IMR-90 (cell line): ENCODE results near the gene CLCF1. TPM values are rescaled to one million over a fixed set of nuclear protein-coding genes. Genes with fewer than 3 reads are reported as not detected.

Experiments used
- ATAC-seq: fragments of 200-7000 bp; cut with Tn5 transposase; 2 replicates; pipeline ENCODE4 v1.9.1; 2020; ENCODE audit warnings: low read depth, mild to moderate bottlenecking, moderate library complexity
- BruUV-seq: library from RNA; stranded (reverse); fragments of 400-500 nt; replicated peaks from 2 replicates; lab custom pipeline; 2021; lab: Mats Ljungman, UMichigan
- CTCF ChIA-PET: fragments of 300-600 bp; formaldehyde crosslinking; extraction: SDS; loops from one replicate; lab custom pipeline; 2021; ENCODE audit warnings: antibody characterized with exemption; lab: Yijun Ruan, JAX
- POLR2A ChIA-PET: fragments of 300-600 bp; sonication (Branson Sonifier 250); formaldehyde crosslinking; loops from one replicate; lab custom pipeline; 2022; ENCODE audit warnings: antibody characterized with exemption; ENCODE audit not compliant: unreplicated experiment; lab: Charles Lee
- DNase-seq: peaks from one replicate; pipeline ENCODE4 v3.0.0; 2013
- H2AFZ ChIP-seq: replicated peaks from 2 replicates; pipeline ENCODE3; 2013; ENCODE audit warnings: low read length, mild to moderate bottlenecking; ENCODE audit not compliant: poor library complexity
- H2AK5ac ChIP-seq: 2 replicates; pipeline ENCODE4 v1.6.1; 2013; ENCODE audit warnings: low read depth, low read length, inconsistent platforms
- H2AK9ac ChIP-seq: replicated peaks from 2 replicates; pipeline ENCODE3; 2013; ENCODE audit warnings: mild to moderate bottlenecking, low read depth, low read length, moderate library complexity; ENCODE audit not compliant: poor library complexity
- H2BK120ac ChIP-seq: 2 replicates; pipeline ENCODE4 v1.6.1; 2013; ENCODE audit warnings: low read depth, low read length, inconsistent platforms
- H2BK15ac ChIP-seq: 3 replicates; pipeline ENCODE4 v1.6.1; 2013; ENCODE audit warnings: low read depth, low read length, inconsistent platforms
- H2BK20ac ChIP-seq: 2 replicates; pipeline ENCODE4 v1.6.1; 2013; ENCODE audit warnings: low read depth, mild to moderate bottlenecking, inconsistent platforms, low read length, moderate library complexity
- H2BK5ac ChIP-seq: 2 replicates; pipeline ENCODE4 v1.6.1; 2013; ENCODE audit warnings: mild to moderate bottlenecking, low read depth, low read length, inconsistent platforms; ENCODE audit not compliant: poor library complexity, severe bottlenecking
- H3K14ac ChIP-seq: replicated peaks from 2 replicates; pipeline ENCODE4 v1.6.1; 2013; ENCODE audit warnings: low read depth, low read length, inconsistent platforms
- H3K18ac ChIP-seq: 2 replicates; pipeline ENCODE4 v1.6.1; 2013; ENCODE audit warnings: low read depth, low read length, control low read depth
- H3K23ac ChIP-seq: 2 replicates; pipeline ENCODE4 v1.6.1; 2013; ENCODE audit warnings: low read depth, low read length, inconsistent platforms
- H3K27ac ChIP-seq: 2 replicates; pipeline ENCODE4 v1.5.1; 2013; ENCODE audit warnings: mild to moderate bottlenecking, control low read depth, low read length; ENCODE audit not compliant: insufficient read depth
- H3K27me3 ChIP-seq: 2 replicates; pipeline ENCODE4 v1.6.1; 2013; ENCODE audit warnings: low read length; ENCODE audit not compliant: control insufficient read depth, insufficient read depth
- H3K36me3 ChIP-seq: 2 replicates; pipeline ENCODE4 v1.6.1; 2013; ENCODE audit warnings: low read length, mixed read lengths; ENCODE audit not compliant: control insufficient read depth, insufficient read depth
- H3K4ac ChIP-seq: 2 replicates; pipeline ENCODE4 v1.6.1; 2013; ENCODE audit warnings: low read depth, low read length, inconsistent platforms
- H3K4me1 ChIP-seq: 2 replicates; pipeline ENCODE4 v1.6.1; 2013; ENCODE audit warnings: low read length, mixed read lengths; ENCODE audit not compliant: control insufficient read depth, insufficient read depth
- H3K4me2 ChIP-seq: 2 replicates; pipeline ENCODE4 v1.6.1; 2013; ENCODE audit warnings: low read depth, mild to moderate bottlenecking, control low read depth, low read length, moderate library complexity
- H3K4me3 ChIP-seq: 2 replicates; pipeline ENCODE4 v1.5.1; 2013; ENCODE audit warnings: low read depth, mild to moderate bottlenecking, control low read depth, low read length, moderate library complexity; ENCODE audit not compliant: insufficient read depth
- H3K56ac ChIP-seq: 2 replicates; pipeline ENCODE4 v1.6.1; 2013; ENCODE audit warnings: low read length, inconsistent platforms; ENCODE audit not compliant: insufficient read depth; ENCODE audit errors: extremely low read depth
- H3K79me1 ChIP-seq, 2 experiments: 2 replicates each; pipeline ENCODE4 v1.6.1; 2013; ENCODE audit warnings: low read length in 2 of 2, inconsistent platforms in 1 of 2, low read depth in 1 of 2
- H3K9ac ChIP-seq: 2 replicates; pipeline ENCODE4 v1.6.1; 2013; ENCODE audit warnings: low read depth, low read length, control low read depth
- H3K9me1 ChIP-seq: 2 replicates; pipeline ENCODE4 v1.6.1; 2013; ENCODE audit warnings: low read length, inconsistent platforms; ENCODE audit not compliant: insufficient read depth
- H3K9me3 ChIP-seq: 2 replicates; pipeline ENCODE4 v1.6.1; 2013; ENCODE audit warnings: low read length; ENCODE audit not compliant: control insufficient read depth, insufficient read depth
- H4K20me1 ChIP-seq: 2 replicates; pipeline ENCODE4 v1.6.1; 2013; ENCODE audit warnings: low read length, inconsistent platforms; ENCODE audit not compliant: insufficient read depth
- H4K5ac ChIP-seq: 2 replicates; pipeline ENCODE4 v1.6.1; 2013; ENCODE audit warnings: mild to moderate bottlenecking, low read depth, low read length, control low read depth
- H4K8ac ChIP-seq, 2 experiments: 2 replicates each; pipeline ENCODE4 v1.6.1; 2013; ENCODE audit warnings: low read depth in 2 of 2, low read length in 2 of 2, control low read depth in 1 of 2, inconsistent platforms in 1 of 2
- H4K91ac ChIP-seq: 2 replicates; pipeline ENCODE4 v1.6.1; 2013; ENCODE audit warnings: low read depth, low read length, inconsistent platforms; ENCODE audit not compliant: insufficient read depth
- CEBPB ChIP-seq: IDR thresholded peaks from 2 replicates; pipeline ENCODE4 v1.6.1; 2012; ENCODE audit warnings: low read depth, low read length, improper control_type of control experiment
- CHD1 ChIP-seq: IDR thresholded peaks from 2 replicates; pipeline ENCODE4 v1.6.1; 2012; ENCODE audit warnings: low read depth, low read length, improper control_type of control experiment
- MAFK ChIP-seq: IDR thresholded peaks from 2 replicates; pipeline ENCODE4 v1.6.1; 2012; ENCODE audit warnings: low read depth, low read length, improper control_type of control experiment
- MXI1 ChIP-seq: IDR thresholded peaks from 2 replicates; pipeline ENCODE4 v1.6.1; 2012; ENCODE audit warnings: low read depth, mild to moderate bottlenecking, low read length, moderate library complexity, borderline replicate concordance
- NFE2L2 ChIP-seq: fragments of 150-350 bp; IDR thresholded peaks from 2 replicates; pipeline ENCODE4 v1.6.1; 2016; ENCODE audit warnings: low read depth, mild to moderate bottlenecking, low read length
- RAD21 ChIP-seq: IDR thresholded peaks from 2 replicates; pipeline ENCODE4 v1.6.1; 2012; ENCODE audit warnings: low read length, improper control_type of control experiment
- RFX5 ChIP-seq: IDR thresholded peaks from 2 replicates; pipeline ENCODE4 v1.8.0; 2012; ENCODE audit warnings: low read depth, mild to moderate bottlenecking, low read length, moderate library complexity
- WGBS, 2 experiments: methylation state at CpG; one replicate each; pipeline versions ENCODE4 v1.1.5 to v1.1.7; 2013; ENCODE audit warnings: missing lambda C conversion rate in 2 of 2; ENCODE audit not compliant: insufficient read length in 1 of 2; ENCODE audit errors: extremely low coverage in 2 of 2; 5-methylcytosine and 5-hydroxymethylcytosine counted together
- dilution Hi-C: fragments of 300-500 bp; cut with HindIII; formaldehyde crosslinking; loops from one replicate; pipeline ENCODE4 v1.14.3; 2018; ENCODE audit warnings: low sequenced_read_pairs; ENCODE audit not compliant: unreplicated experiment
- in situ Hi-C: fragments of 300-500 bp; cut with MboI; formaldehyde crosslinking; loops from 3 replicates; pipeline ENCODE4 v1.14.3; 2019; ENCODE audit warnings: low sequenced_read_pairs, inconsistent platforms, mixed read lengths
- intact Hi-C: fragments of 100-400 bp; cut with micrococcal nuclease; formaldehyde crosslinking; loops from 2 replicates; pipeline ENCODE4 v1.10.0; 2022
- polyA plus RNA-seq, 3 experiments: library from polyadenylated mRNA; depleted of rRNA; stranded (reverse); fragments of >200 nt; gene quantifications; 2 replicates each; pipeline ENCODE4 v1.2.3, GENCODE V29; 2012; ENCODE audit warnings: low replicate concordance in 1 of 3
- total RNA-seq: library from RNA; depleted of rRNA; stranded (reverse); fragments of >200 nt; gene quantifications from 2 replicates; pipeline ENCODE4 v1.2.3, GENCODE V29; 2012
- TF ChIP-seq, protein P1 (sequence below): fragments of 150-350 bp; IDR thresholded peaks from 2 replicates; pipeline ENCODE4 v1.6.1; 2016; ENCODE audit warnings: low read depth, mild to moderate bottlenecking, low read length, moderate library complexity, borderline replicate concordance
- TF ChIP-seq, protein P2 (sequence below): conservative IDR thresholded peaks from 2 replicates; pipeline ENCODE4 v1.5.1; 2012; ENCODE audit warnings: mild to moderate bottlenecking, low read depth, low read length, improper control_type of control experiment

The CLCF1 gene
- total and polyA plus RNA-seq, 2 of the 4 experiments (the other 2 are of a cell fraction) = 5.6 to 27.8 TPM

DNA sequence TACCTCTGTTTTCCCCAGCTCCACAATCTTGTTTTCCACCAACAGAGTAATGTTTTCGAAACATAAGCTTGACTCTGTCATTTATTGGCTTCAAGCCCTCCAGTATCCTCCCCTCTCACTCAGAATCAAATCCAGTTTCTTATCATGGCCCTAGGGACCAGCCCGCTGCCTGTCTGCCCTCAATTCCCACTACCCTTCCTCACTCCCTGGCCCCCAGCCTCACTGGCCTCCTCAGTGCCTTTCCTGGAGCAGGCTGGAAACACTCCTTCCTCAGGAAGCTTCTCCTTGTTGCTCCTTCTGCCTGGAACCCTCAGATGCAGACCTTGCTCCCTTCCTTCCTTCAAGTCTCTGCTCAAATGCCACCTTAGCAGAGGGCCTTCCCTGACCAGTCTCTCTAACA, 23.9 kb downstream of the CLCF1 start:
- H4K91ac ChIP-seq = no peak overlapping the region
- no peak for DNase-seq
- intact Hi-C loops = no loop called here
- H3K79me1 ChIP-seq = peaks cover 0 to 21% of the 10 kb centered on the region in 2 experiments; a peak in 2 of 4 replicates
- no peak overlapping the region for H2AK9ac ChIP-seq
- no peak overlapping the region for H3K27ac ChIP-seq
- no peaks in the 10 kb centered on the region for H3K27me3 ChIP-seq
- dilution Hi-C loops = no loop called here
- H3K14ac ChIP-seq = no peak overlapping the region
- H3K4me1 ChIP-seq = peaks cover 14% of the 10 kb centered on the region
- H3K9me1 ChIP-seq = peaks cover 6% of the 10 kb centered on the region
- no TSS peak for BruUV-seq
- H4K8ac ChIP-seq = no peak overlapping the region
- no peaks in the 10 kb centered on the region for H3K9me3 ChIP-seq
- TF ChIP-seq RAD21 (no peak), NFE2L2 (no peak), CHD1 (no peak), MXI1 (no peak), RFX5 (no peak), CEBPB (no peak), MAFK (no peak)
- TF ChIP-seq, protein P1, sequence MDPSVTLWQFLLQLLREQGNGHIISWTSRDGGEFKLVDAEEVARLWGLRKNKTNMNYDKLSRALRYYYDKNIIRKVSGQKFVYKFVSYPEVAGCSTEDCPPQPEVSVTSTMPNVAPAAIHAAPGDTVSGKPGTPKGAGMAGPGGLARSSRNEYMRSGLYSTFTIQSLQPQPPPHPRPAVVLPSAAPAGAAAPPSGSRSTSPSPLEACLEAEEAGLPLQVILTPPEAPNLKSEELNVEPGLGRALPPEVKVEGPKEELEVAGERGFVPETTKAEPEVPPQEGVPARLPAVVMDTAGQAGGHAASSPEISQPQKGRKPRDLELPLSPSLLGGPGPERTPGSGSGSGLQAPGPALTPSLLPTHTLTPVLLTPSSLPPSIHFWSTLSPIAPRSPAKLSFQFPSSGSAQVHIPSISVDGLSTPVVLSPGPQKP = no peak
- TF ChIP-seq, protein P2, sequence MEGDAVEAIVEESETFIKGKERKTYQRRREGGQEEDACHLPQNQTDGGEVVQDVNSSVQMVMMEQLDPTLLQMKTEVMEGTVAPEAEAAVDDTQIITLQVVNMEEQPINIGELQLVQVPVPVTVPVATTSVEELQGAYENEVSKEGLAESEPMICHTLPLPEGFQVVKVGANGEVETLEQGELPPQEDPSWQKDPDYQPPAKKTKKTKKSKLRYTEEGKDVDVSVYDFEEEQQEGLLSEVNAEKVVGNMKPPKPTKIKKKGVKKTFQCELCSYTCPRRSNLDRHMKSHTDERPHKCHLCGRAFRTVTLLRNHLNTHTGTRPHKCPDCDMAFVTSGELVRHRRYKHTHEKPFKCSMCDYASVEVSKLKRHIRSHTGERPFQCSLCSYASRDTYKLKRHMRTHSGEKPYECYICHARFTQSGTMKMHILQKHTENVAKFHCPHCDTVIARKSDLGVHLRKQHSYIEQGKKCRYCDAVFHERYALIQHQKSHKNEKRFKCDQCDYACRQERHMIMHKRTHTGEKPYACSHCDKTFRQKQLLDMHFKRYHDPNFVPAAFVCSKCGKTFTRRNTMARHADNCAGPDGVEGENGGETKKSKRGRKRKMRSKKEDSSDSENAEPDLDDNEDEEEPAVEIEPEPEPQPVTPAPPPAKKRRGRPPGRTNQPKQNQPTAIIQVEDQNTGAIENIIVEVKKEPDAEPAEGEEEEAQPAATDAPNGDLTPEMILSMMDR = no peak
- H3K4ac ChIP-seq = no peak overlapping the region
- WGBS, 2 experiments = 100% methylated on average over 1 of the region's 2 CpGs; no CpG with 5 or more reads in 1 of the 2 experiments
- no peak overlapping the region for H2AFZ ChIP-seq
- ChIA-PET CTCF (interaction anchor here (0.6 to 10.1 kb wide), 2 partner anchors 24 to 30 kb away, joined by 3 to 128 read pairs; partner anchors contain the start of gene CLCF1), POLR2A (interaction anchor here (0.5 to 0.8 kb wide), 5 partner anchors 11 to 345 kb away, joined by 4 to 20 read pairs (median 7); partner anchors contain the start of gene CLCF1)
- H3K56ac ChIP-seq = no peak overlapping the region
- H2BK15ac ChIP-seq = no peak overlapping the region
- H3K4me3 ChIP-seq = no peak overlapping the region
- no peak overlapping the region for H3K23ac ChIP-seq
- H3K4me2 ChIP-seq = no peak overlapping the region
- peaks cover 3% of the 10 kb centered on the region; the same call in 1 of the 2 replicates for H3K36me3 ChIP-seq
- ATAC-seq = no peak
- no peak overlapping the region for H2BK20ac ChIP-seq
- no peak overlapping the region for H4K5ac ChIP-seq
- H2BK5ac ChIP-seq = no peak overlapping the region
- H3K9ac ChIP-seq = no peak overlapping the region
- H2BK120ac ChIP-seq = no peak overlapping the region
- H4K20me1 ChIP-seq = peaks cover 6% of the 10 kb centered on the region
- 0 out of 2 replicates have a peak overlapping the region, but pooled peaks have one; percentile 17 for H2AK5ac ChIP-seq
- no peak overlapping the region for H3K18ac ChIP-seq
- in situ Hi-C loops = no loop called here
